SW480 (cell line): ENCODE measurements around the gene COL15A1.
"Not testable (repeated sequence)": the region's sequence is repeated elsewhere in the genome, so short reads cannot be mapped to it uniquely, and the experiment has no call there.

ENCODE experiments used
- DNase-seq: peaks from one replicate; pipeline ENCODE4 v3.0.0-alpha.2; 2016; ENCODE audit warnings: low spot score

Gene COL15A1

GRCh38 chr9:98943682-98944056, at the start of gene COL15A1:
COL15A1 (plus strand) TSS chr9:98943907; CDS start chr9:98944062, 155 bp downstream.
- no peak for DNase-seq

- DNase-seq = no peak
Observed at GRCh38 chr9:98894171-98894570, 49.5 kb upstream of the COL15A1 start.

- DNase-seq = no peak
Observed at GRCh38 chr9:98894761-98895160, 48.9 kb upstream of the COL15A1 start.

- no peak for DNase-seq
Observed at GRCh38 chr9:98896632-98897031, 47.1 kb upstream of the COL15A1 start.

- DNase-seq = no peak
Observed at GRCh38 chr9:98897745-98898144, 46.0 kb upstream of the COL15A1 start.

- no peak for DNase-seq
Observed at GRCh38 chr9:98899408-98900056, 44.2 kb upstream of the COL15A1 start.

GRCh38 chr9:98900244-98900643, 43.5 kb upstream of the COL15A1 start:
- no peak for DNase-seq

GRCh38 chr9:98900725-98901124, 43.0 kb upstream of the COL15A1 start:
- no peak for DNase-seq

- not testable (repeated sequence) for DNase-seq
Observed at GRCh38 chr9:98901843-98902242, 41.9 kb upstream of the COL15A1 start.

- DNase-seq = no peak
Observed at GRCh38 chr9:98902516-98902915, 41.2 kb upstream of the COL15A1 start.

GRCh38 chr9:98902925-98903324, 40.8 kb upstream of the COL15A1 start:
- no peak for DNase-seq

GRCh38 chr9:98903961-98904411, 39.7 kb upstream of the COL15A1 start:
- DNase-seq = no peak

- no peak for DNase-seq
Observed at GRCh38 chr9:98905015-98905414, 38.7 kb upstream of the COL15A1 start.

- DNase-seq = no peak
Observed at GRCh38 chr9:98906273-98907040, 37.2 kb upstream of the COL15A1 start.

- no peak for DNase-seq
Observed at GRCh38 chr9:98907055-98907454, 36.7 kb upstream of the COL15A1 start.

- DNase-seq = peak; percentile 14
Observed at GRCh38 chr9:98908897-98909634, 34.6 kb upstream of the COL15A1 start.

GRCh38 chr9:98909935-98910334, 33.8 kb upstream of the COL15A1 start:
- DNase-seq = no peak

- no peak for DNase-seq
Observed at GRCh38 chr9:98911042-98911441, 32.7 kb upstream of the COL15A1 start.

GRCh38 chr9:98911738-98912137, 32.0 kb upstream of the COL15A1 start:
- DNase-seq = not testable (repeated sequence)

GRCh38 chr9:98912450-98912849, 31.3 kb upstream of the COL15A1 start:
- no peak for DNase-seq

GRCh38 chr9:98913044-98913443, 30.7 kb upstream of the COL15A1 start:
- DNase-seq = no peak

GRCh38 chr9:98913705-98914104, 30.0 kb upstream of the COL15A1 start:
- no peak for DNase-seq

- DNase-seq = no peak
Observed at GRCh38 chr9:98915599-98915998, 28.1 kb upstream of the COL15A1 start.
